HFFc6 (cell line): ENCODE measurements around the gene UBE2I. TPM values are rescaled to one million over a fixed set of nuclear protein-coding genes. Genes with fewer than 3 reads are reported as not detected.

ENCODE experiments used
- DNase-seq: peaks from one replicate; pipeline ENCODE4 v3.0.0-alpha.2; 2018
- H3K27ac Mint-ChIP-seq: 2 replicates; pipeline ENCODE4 v1.8.0; 2020; ENCODE audit warnings: mild to moderate bottlenecking, mixed read lengths
- H3K27me3 Mint-ChIP-seq: 2 replicates; pipeline ENCODE4 v1.8.0; 2021; ENCODE audit warnings: mild to moderate bottlenecking, moderate library complexity, mixed read lengths; ENCODE audit not compliant: insufficient read depth
- H3K36me3 Mint-ChIP-seq: 2 replicates; pipeline ENCODE4 v1.8.0; 2021; ENCODE audit warnings: low read depth, mixed read lengths
- H3K4me1 Mint-ChIP-seq: 2 replicates; pipeline ENCODE4 v1.8.0; 2020; ENCODE audit warnings: low read depth, mixed read lengths
- H3K4me3 Mint-ChIP-seq: 2 replicates; pipeline ENCODE4 v1.8.0; 2020; ENCODE audit warnings: mild to moderate bottlenecking, moderate library complexity, mixed read lengths
- H3K9me3 Mint-ChIP-seq: 2 replicates; pipeline ENCODE4 v1.8.0; 2020; ENCODE audit warnings: mild to moderate bottlenecking, mixed read lengths
- CTCF ChIP-seq: fragments of 200-600 bp; sonication (generic); IDR thresholded peaks from 2 replicates; pipeline ENCODE4 v1.5.0; 2021; ENCODE audit warnings: antibody characterized with exemption, mild to moderate bottlenecking
- total RNA-seq, 6 experiments: library from RNA; stranded (reverse); fragmentation: NEBNext Ultra II Directional; extraction: Animal tissue kit (Norgen Biotek cat#: 25700); gene quantifications; 2 replicates in 1 of 6; 3 replicates in 5 of 6; pipeline ENCODE4 v1.2.3, GENCODE V29; 2021

The UBE2I gene
- total RNA-seq, 6 experiments from 2014 or later: 116 to 147 (median 138) TPM

GRCh38 chr16:1366060-1366711, 56.8 kb downstream of the UBE2I start:
- no peak for TF ChIP-seq CTCF
- Mint-ChIP-seq H3K27me3 (no peaks in the 10 kb centered on the region), H3K4me3 (no peak overlapping the region), H3K27ac (no peak overlapping the region), H3K36me3 (no peaks in the 10 kb centered on the region; the same call in 1 of the 2 replicates), H3K9me3 (no peaks in the 10 kb centered on the region), H3K4me1 (no peaks in the 10 kb centered on the region)
- DNase-seq: no peak

- no peaks in the 10 kb centered on the region; the same call in 1 of the 2 replicates for H3K36me3 Mint-ChIP-seq
- H3K27me3 Mint-ChIP-seq: no peaks in the 10 kb centered on the region; the same call in 1 of the 2 replicates
- no peak for DNase-seq
- H3K4me1 Mint-ChIP-seq: no peaks in the 10 kb centered on the region
- no peak overlapping the region for H3K27ac Mint-ChIP-seq
- no peak overlapping the region for H3K4me3 Mint-ChIP-seq
- no peak for TF ChIP-seq CTCF
- H3K9me3 Mint-ChIP-seq: no peaks in the 10 kb centered on the region
Observed at GRCh38 chr16:1366712-1367299, 57.4 kb downstream of the UBE2I start.

GRCh38 chr16:1367486-1368174, 58.2 kb downstream of the UBE2I start:
- Mint-ChIP-seq H3K4me3 (no peak overlapping the region), H3K27me3 (no peaks in the 10 kb centered on the region; the same call in 1 of the 2 replicates), H3K27ac (no peak overlapping the region), H3K36me3 (no peaks in the 10 kb centered on the region; the same call in 1 of the 2 replicates), H3K4me1 (no peaks in the 10 kb centered on the region), H3K9me3 (no peaks in the 10 kb centered on the region)
- TF ChIP-seq CTCF: no peak
- DNase-seq: no peak

GRCh38 chr16:1371054-1371978, 61.9 kb downstream of the UBE2I start:
- TF ChIP-seq CTCF: no peak

GRCh38 chr16:1372292-1372950, 63.0 kb downstream of the UBE2I start:
- no peak for DNase-seq
- H3K9me3 Mint-ChIP-seq: no peaks in the 10 kb centered on the region
- H3K4me3 Mint-ChIP-seq: no peak overlapping the region
- no peak overlapping the region for H3K27ac Mint-ChIP-seq
- H3K36me3 Mint-ChIP-seq: no peaks in the 10 kb centered on the region
- no peaks in the 10 kb centered on the region for H3K4me1 Mint-ChIP-seq
- no peaks in the 10 kb centered on the region; the same call in 1 of the 2 replicates for H3K27me3 Mint-ChIP-seq
- TF ChIP-seq CTCF: no peak

More at GRCh38 chr16:1371054-1371978, 61.9 kb downstream of the UBE2I start:
- Mint-ChIP-seq H3K9me3 (no peaks in the 10 kb centered on the region), H3K36me3 (no peaks in the 10 kb centered on the region), H3K4me1 (no peaks in the 10 kb centered on the region), H3K27ac (no peak overlapping the region), H3K27me3 (no peaks in the 10 kb centered on the region; the same call in 1 of the 2 replicates), H3K4me3 (no peak overlapping the region)
- DNase-seq: no peak
